Lung (tissue), 12 donors: ENCODE results near the gene ALG1. TPM values are rescaled to one million over a fixed set of nuclear protein-coding genes. Genes with fewer than 3 reads are reported as not detected.

Source experiments
- ATAC-seq: fragments of 200-7000 bp; cut with Tn5 transposase; one replicate; pipeline ENCODE4 v1.9.1; 2020; ENCODE audit warnings: moderate number of reproducible peaks; ENCODE audit not compliant: insufficient read depth, low FRiP score
- DNase-seq, 3 donors: peaks; one replicate each; pipeline ENCODE4 v3.0.0-alpha.2; 2013 to 2017
- H3K27ac ChIP-seq, 2 donors: one replicate each; pipeline ENCODE4 v1.5.1; 2013; ENCODE audit warnings: mild to moderate bottlenecking in 2 of 2, moderate library complexity in 2 of 2, control low read depth in 1 of 2, inconsistent platforms in 1 of 2, low read depth in 1 of 2, low read length in 1 of 2
- H3K27me3 ChIP-seq, 3 donors: one replicate each; pipeline ENCODE4 v1.5.1; 2013; ENCODE audit warnings: low read length in 2 of 3; ENCODE audit not compliant: control insufficient read depth in 3 of 3, insufficient read depth in 3 of 3
- H3K36me3 ChIP-seq, 4 donors: one replicate each; pipeline ENCODE4 v1.5.1; 2013; ENCODE audit warnings: low read length in 4 of 4, mild to moderate bottlenecking in 1 of 4, moderate library complexity in 1 of 4; ENCODE audit not compliant: control insufficient read depth in 4 of 4, insufficient read depth in 4 of 4
- H3K4me1 ChIP-seq, 5 donors: one replicate each; pipeline ENCODE4 v1.5.1; 2013; ENCODE audit warnings: low read length in 5 of 5, mild to moderate bottlenecking in 2 of 5, moderate library complexity in 1 of 5; ENCODE audit not compliant: control insufficient read depth in 5 of 5, insufficient read depth in 5 of 5
- H3K4me3 ChIP-seq: one replicate; pipeline ENCODE4 v1.5.1; 2013; ENCODE audit warnings: mild to moderate bottlenecking, control low read depth, moderate library complexity
- H3K9ac ChIP-seq, 2 donors: one replicate each; pipeline ENCODE4 v1.5.1; 2013; ENCODE audit warnings: low read length in 2 of 2, control low read depth in 1 of 2; ENCODE audit not compliant: insufficient read depth in 1 of 2
- H3K9me3 ChIP-seq, 4 donors: one replicate each; pipeline ENCODE4 v1.5.1; 2013; ENCODE audit warnings: low read length in 3 of 4, mild to moderate bottlenecking in 1 of 4, moderate library complexity in 1 of 4; ENCODE audit not compliant: control insufficient read depth in 4 of 4, insufficient read depth in 3 of 4
- CTCF ChIP-seq: IDR thresholded peaks from 2 replicates; pipeline ENCODE4 v1.5.1; 2012; ENCODE audit warnings: mild to moderate bottlenecking; ENCODE audit errors: control extremely low read depth, extremely low read depth
- WGBS, 2 donors: extraction: QIAGEN DNeasy Blood & Tissue Kit; methylation state at CpG; one replicate each; pipeline ENCODE4 v1.1.7; 2013; 5-methylcytosine and 5-hydroxymethylcytosine counted together
- polyA plus RNA-seq, 2 donors: library from polyadenylated mRNA; stranded (reverse); fragments of 200-250 nt; gene quantifications; one replicate each; pipeline ENCODE4 v1.2.1, GENCODE V29; 2013
- total RNA-seq, 2 donors: library from RNA; depleted of rRNA in 1 of 2; stranded (reverse); fragments of >200 nt in 1 of 2; gene quantifications; one replicate each; pipeline ENCODE4 v1.2.1, GENCODE V29; 2014 to 2021
- donor health status: control.
- donor health status: control.
- donor health status: Bipolar disorder and iron deficiency.
- donor health status: healthy.
- donor health status: DM: yes; HTN: yes; CAD: no.

Gene ALG1
- total and polyA plus RNA-seq, 4 donors: 19.6 to 31.7 (median 24.3) TPM

GRCh38 chr16:5064915-5065314 is 6.7 kb upstream of the ALG1 start:
- no peak overlapping the region for H3K9ac ChIP-seq
- TF ChIP-seq CTCF: no peak
- DNase-seq: peak; percentile 86 to 95 (median 90)
- peak overlapping the region in 1 of 2 donors; percentile 82 for H3K27ac ChIP-seq
- no peak overlapping the region for H3K4me3 ChIP-seq
- H3K4me1 ChIP-seq: peaks cover 0 to 20% (median 8%) of the 10 kb centered on the region in 5 donors
- ATAC-seq: peak; percentile 61
- no peaks in the 10 kb centered on the region for H3K9me3 ChIP-seq
- no peaks in the 10 kb centered on the region for H3K27me3 ChIP-seq
- 53 to 69% methylated on average over 7 of the region's 7 CpGs for WGBS, 2 donors
- no peaks in the 10 kb centered on the region for H3K36me3 ChIP-seq

GRCh38 chr16:5065326-5065725 is 6.3 kb upstream of the ALG1 start:
- H3K36me3 ChIP-seq: no peaks in the 10 kb centered on the region
- no peak for ATAC-seq
- H3K4me3 ChIP-seq: peak overlapping the region; percentile 39
- 54 to 72% methylated on average over 8 of the region's 8 CpGs for WGBS, 2 donors
- no peaks in the 10 kb centered on the region for H3K9me3 ChIP-seq
- peak overlapping the region in 1 of 2 donors; percentile 82 for H3K27ac ChIP-seq
- no peaks in the 10 kb centered on the region for H3K27me3 ChIP-seq
- TF ChIP-seq CTCF: no peak
- peak; percentile 57 to 79 (median 65) for DNase-seq
- H3K9ac ChIP-seq: peak overlapping the region in 1 of 2 donors; percentile 68
- H3K4me1 ChIP-seq: peaks cover 0 to 20% (median 8%) of the 10 kb centered on the region in 5 donors

- H3K4me3 ChIP-seq: peak within 1 kb of the TSS; percentile 39
- H3K9ac ChIP-seq: peak within 1 kb of the TSS in 1 of 2 donors; percentile 68
- ATAC-seq: peak; percentile 61
- no peaks in the 10 kb centered on the region for H3K36me3 ChIP-seq
- peaks cover 0 to 20% (median 8%) of the 10 kb centered on the region in 5 donors for H3K4me1 ChIP-seq
- no peaks in the 10 kb centered on the region for H3K9me3 ChIP-seq
- H3K27ac ChIP-seq: peak within 1 kb of the TSS in 1 of 2 donors; percentile 82
- no peaks in the 10 kb centered on the region for H3K27me3 ChIP-seq
- TF ChIP-seq CTCF: no peak
- peak; percentile 33 to 75 (median 43) for DNase-seq
- WGBS, 2 donors: 55 to 69% methylated on average over 10 of the region's 10 CpGs
Measured at GRCh38 chr16:5065813-5066212, 5.8 kb upstream of the ALG1 start, which contains the start of gene C16orf89. Gene C16orf89, minus strand, starts transcription at chr16:5065956. Its CDS starts 48 bp downstream, at chr16:5065908.

GRCh38 chr16:5066511-5066910 is 5.1 kb upstream of the ALG1 start:
- H3K4me3 ChIP-seq: no peak overlapping the region
- H3K27me3 ChIP-seq: no peaks in the 10 kb centered on the region
- 63 to 64% methylated on average over 6 of the region's 6 CpGs for WGBS, 2 donors
- DNase-seq: no peak
- H3K4me1 ChIP-seq: peaks cover 0 to 23% (median 8%) of the 10 kb centered on the region in 5 donors
- TF ChIP-seq CTCF: no peak
- H3K27ac ChIP-seq: no peak overlapping the region
- ATAC-seq: no peak
- H3K36me3 ChIP-seq: no peaks in the 10 kb centered on the region
- no peaks in the 10 kb centered on the region for H3K9me3 ChIP-seq
- H3K9ac ChIP-seq: peak overlapping the region in 1 of 2 donors; percentile 68
